Large intestine (tissue), 3 donors: ENCODE data around the gene SMIM3. TPM values are rescaled to one million over a fixed set of nuclear protein-coding genes. Genes with fewer than 3 reads are reported as not detected.
A peak's percentile ranks its signal among the peaks of the same experiment; 100 is the strongest.

Experiments
- DNase-seq, 2 donors: peaks; one replicate each; pipeline versions ENCODE4 v3.0.0 to v3.0.0-alpha.2; 2013
- H3K27ac ChIP-seq: one replicate; pipeline ENCODE4 v1.5.1; 2013; ENCODE audit warnings: low read length
- H3K27me3 ChIP-seq: 2 replicates; pipeline ENCODE4 v1.6.1; 2013; ENCODE audit warnings: low read length; ENCODE audit not compliant: control insufficient read depth, insufficient read depth
- H3K36me3 ChIP-seq: 2 replicates; pipeline ENCODE4 v1.6.1; 2013; ENCODE audit warnings: low read length; ENCODE audit not compliant: control insufficient read depth, insufficient read depth
- H3K4me1 ChIP-seq: one replicate; pipeline ENCODE4 v1.6.1; 2013; ENCODE audit warnings: low read length; ENCODE audit not compliant: control insufficient read depth, insufficient read depth
- H3K4me3 ChIP-seq: one replicate; pipeline ENCODE4 v1.5.1; 2013; ENCODE audit warnings: low read length
- H3K9me3 ChIP-seq: one replicate; pipeline ENCODE4 v1.6.1; 2013; ENCODE audit warnings: mild to moderate bottlenecking, low read depth, low read length, moderate library complexity; ENCODE audit not compliant: control insufficient read depth
- WGBS: methylation state at CpG from one replicate; pipeline ENCODE4 v1.1.5; 2013; ENCODE audit warnings: low lambda C conversion rate; ENCODE audit not compliant: insufficient coverage; 5-methylcytosine and 5-hydroxymethylcytosine counted together
- polyA plus RNA-seq: library from polyadenylated mRNA; unstranded; fragments of 120-200 nt; gene quantifications from one replicate; pipeline ENCODE4 v1.2.1, GENCODE V29; 2013

SMIM3 gene
- polyA plus RNA-seq, 1 donor, result 13.9 TPM

DNA sequence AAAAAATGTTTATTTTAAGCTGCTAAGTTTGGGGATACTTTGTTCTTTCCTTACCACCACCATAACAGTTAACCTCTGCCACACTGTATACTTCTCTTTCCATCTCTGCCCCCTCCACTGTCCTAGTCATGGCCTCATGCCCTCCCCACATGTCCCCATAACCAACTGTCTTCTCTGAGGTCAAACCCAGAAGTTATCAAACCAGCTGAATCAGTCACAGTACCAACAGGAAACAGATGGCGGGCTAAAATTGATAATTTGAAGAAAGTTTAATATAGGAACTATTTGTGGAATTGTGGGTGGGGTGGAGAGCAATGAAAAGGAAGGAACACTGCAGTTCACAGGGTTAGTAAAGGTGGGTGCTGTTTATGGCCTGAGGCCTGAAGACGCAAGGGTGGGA lies 14.0 kb upstream of the SMIM3 start:
- WGBS, result no CpG with 5 or more reads among the region's 2 CpGs
- peaks cover 17% of the 10 kb centered on the region for H3K4me1 ChIP-seq

DNA sequence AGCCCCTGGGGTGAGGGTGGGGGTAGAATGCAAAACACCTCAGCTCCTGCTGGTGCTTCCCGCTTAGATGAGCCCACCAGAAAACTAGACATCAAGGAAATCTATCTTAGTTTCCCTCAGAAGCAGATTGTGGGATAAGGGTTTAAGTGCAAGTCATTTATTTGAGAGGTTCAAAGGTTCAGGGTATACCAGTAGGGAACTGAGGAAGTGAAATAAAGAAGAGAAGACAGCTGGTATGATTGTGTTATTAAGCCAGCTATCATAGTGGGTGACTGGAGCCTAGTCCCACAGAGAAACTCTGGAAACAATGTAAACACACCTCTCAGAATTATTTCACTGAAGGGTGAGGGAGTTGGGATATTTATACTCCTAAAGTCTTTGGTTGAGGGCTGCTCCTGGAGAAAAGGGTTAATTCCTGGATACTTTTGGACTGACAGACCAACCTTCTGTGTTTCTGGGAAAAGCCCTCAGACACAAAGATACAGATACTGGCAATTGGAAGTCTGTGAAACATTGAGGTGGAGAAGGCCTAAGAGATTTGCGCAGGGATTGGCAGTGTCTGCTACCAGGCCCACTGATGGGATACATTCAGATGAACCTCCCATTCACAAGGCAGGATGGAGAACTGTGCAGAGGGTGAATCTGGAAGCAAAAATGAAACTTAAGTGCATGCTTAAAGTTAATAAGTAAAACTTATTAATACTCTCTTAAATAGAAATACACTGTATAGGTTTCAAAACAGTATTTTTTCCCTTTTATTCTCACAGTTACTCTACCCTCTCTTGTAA lies 13.4 kb upstream of the SMIM3 start:
- no peaks in the 10 kb centered on the region for H3K9me3 ChIP-seq
- no peaks in the 10 kb centered on the region for H3K36me3 ChIP-seq
- no peak for DNase-seq
- peak overlapping the region; percentile 16 for H3K27ac ChIP-seq
- WGBS, result 100% methylated on average over 1 of the region's 2 CpGs
- H3K4me3 ChIP-seq, result no peak overlapping the region
- no peaks in the 10 kb centered on the region for H3K27me3 ChIP-seq
- peaks cover 17% of the 10 kb centered on the region for H3K4me1 ChIP-seq

More for the DNA sequence above, 14.0 kb upstream of the SMIM3 start:
- DNase-seq, result no peak
- H3K9me3 ChIP-seq, result no peaks in the 10 kb centered on the region
- H3K36me3 ChIP-seq, result no peaks in the 10 kb centered on the region
- H3K27me3 ChIP-seq, result no peaks in the 10 kb centered on the region
- H3K4me3 ChIP-seq, result no peak overlapping the region
- H3K27ac ChIP-seq, result peak overlapping the region; percentile 16

DNA sequence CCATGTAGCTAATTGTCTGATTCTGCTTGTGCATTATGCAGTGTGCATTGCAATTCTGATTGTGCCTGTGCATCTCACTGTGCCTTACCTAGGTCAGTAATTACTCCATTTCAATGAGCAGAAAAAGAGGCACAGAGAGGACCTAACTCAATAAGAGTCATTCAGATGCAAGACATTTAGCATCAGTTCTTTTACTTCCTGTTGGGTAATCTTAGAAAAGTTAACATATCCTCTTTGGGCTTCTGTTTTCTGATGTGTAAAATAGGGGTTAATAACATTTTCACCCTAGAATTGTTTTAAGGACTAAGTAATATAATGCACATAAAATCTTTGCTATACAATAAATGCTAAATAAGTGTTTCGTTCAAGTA lies 12.8 kb upstream of the SMIM3 start:
- Histone ChIP-seq H3K9me3 (no peaks in the 10 kb centered on the region), H3K27me3 (no peaks in the 10 kb centered on the region), H3K27ac (no peak overlapping the region), H3K36me3 (no peaks in the 10 kb centered on the region), H3K4me1 (peaks cover 17% of the 10 kb centered on the region), H3K4me3 (no peak overlapping the region)
- 100% methylated on average over 1 of the region's 1 CpG for WGBS
- DNase-seq, result no peak

DNA sequence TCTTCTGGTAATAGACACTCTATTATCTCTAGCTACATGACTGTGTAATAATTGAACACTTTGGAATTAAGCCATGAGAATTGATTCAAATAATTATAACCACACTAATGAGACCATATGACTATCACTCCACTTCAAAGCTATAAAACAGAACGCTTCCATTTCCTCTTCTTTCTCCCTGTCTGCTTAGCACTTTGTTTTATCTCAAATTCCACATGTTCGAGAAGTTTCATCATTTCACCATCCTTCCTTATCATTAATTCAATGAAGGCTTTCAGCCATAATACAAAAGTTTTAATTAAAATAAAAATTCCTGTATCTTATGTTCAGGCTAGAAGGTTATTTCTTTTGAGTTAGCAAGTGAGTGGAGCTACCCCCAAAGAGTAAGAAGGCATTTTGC lies 12.3 kb upstream of the SMIM3 start:
- no peak for DNase-seq
- H3K4me3 ChIP-seq, result no peak overlapping the region
- H3K9me3 ChIP-seq, result no peaks in the 10 kb centered on the region
- WGBS, result 75% methylated on average over 2 of the region's 2 CpGs
- no peaks in the 10 kb centered on the region for H3K27me3 ChIP-seq
- no peak overlapping the region for H3K27ac ChIP-seq
- H3K36me3 ChIP-seq, result no peaks in the 10 kb centered on the region
- peaks cover 17% of the 10 kb centered on the region for H3K4me1 ChIP-seq

DNA sequence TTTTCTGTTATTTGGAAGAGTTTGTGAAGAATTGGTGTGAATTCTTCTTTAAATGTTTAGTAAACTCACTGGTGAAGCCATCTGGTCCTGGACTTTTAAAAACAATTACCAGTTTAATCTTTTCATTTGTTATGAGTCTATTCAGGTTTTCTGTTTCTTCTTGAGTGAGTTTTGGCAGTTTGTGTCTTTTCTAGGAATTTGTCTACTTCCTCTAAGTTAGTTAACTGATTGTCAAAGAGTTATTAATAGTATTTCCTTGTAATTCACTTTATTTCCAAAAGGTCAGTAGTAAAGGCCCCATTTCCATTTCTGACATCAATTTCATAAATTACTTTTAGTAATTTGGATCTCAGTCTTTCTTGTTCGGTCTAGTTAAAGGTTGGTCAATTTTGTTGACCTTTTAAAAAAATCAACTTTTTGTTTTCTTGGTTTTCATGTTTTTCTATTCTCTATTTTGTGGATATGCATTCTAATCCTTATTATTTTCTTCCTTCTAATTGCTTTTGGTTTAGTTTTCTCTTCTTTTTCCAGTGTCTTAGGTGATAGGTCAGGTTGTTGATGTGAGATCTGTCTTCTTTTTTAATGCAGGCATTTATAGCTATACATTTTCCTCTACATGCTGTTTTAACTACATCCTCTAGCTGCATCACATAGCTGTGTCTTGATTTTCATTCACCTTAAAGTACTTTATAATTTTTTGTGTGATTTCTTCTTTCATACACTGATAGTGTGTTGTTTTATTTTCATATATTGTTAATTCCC lies 7.3 kb upstream of the SMIM3 start:
- 100% methylated on average over 1 of the region's 1 CpG for WGBS
- no peak overlapping the region for H3K27ac ChIP-seq
- H3K27me3 ChIP-seq, result no peaks in the 10 kb centered on the region
- H3K4me3 ChIP-seq, result no peak overlapping the region
- no peak for DNase-seq
- no peaks in the 10 kb centered on the region for H3K9me3 ChIP-seq
- no peaks in the 10 kb centered on the region for H3K4me1 ChIP-seq
- no peaks in the 10 kb centered on the region for H3K36me3 ChIP-seq

DNA sequence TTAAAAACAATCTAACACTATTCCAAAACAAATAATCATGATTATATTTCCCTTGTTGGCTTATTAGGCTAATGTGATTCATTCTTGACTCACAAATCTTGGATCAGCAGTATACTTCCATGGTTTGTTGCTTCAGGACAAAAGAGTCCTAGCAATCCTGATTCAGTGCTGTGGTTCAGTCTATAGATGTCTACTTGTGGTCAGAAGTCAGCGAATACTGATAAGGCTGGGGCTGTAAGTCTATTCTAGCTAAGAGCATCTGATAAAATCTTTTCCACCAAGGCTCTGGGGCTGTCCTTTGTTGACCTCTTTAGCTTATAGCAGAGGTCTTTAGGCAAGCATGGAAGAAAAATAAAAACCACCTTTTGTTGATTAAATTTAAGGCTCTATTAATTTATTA lies 4.4 kb upstream of the SMIM3 start:
- no peaks in the 10 kb centered on the region for H3K27me3 ChIP-seq
- no peak for DNase-seq
- no peaks in the 10 kb centered on the region for H3K36me3 ChIP-seq
- H3K4me1 ChIP-seq, result peaks cover 5% of the 10 kb centered on the region
- H3K9me3 ChIP-seq, result no peaks in the 10 kb centered on the region
- no peak overlapping the region for H3K27ac ChIP-seq
- WGBS, result no CpG with 5 or more reads among the region's 1 CpG
- H3K4me3 ChIP-seq, result no peak overlapping the region

DNA sequence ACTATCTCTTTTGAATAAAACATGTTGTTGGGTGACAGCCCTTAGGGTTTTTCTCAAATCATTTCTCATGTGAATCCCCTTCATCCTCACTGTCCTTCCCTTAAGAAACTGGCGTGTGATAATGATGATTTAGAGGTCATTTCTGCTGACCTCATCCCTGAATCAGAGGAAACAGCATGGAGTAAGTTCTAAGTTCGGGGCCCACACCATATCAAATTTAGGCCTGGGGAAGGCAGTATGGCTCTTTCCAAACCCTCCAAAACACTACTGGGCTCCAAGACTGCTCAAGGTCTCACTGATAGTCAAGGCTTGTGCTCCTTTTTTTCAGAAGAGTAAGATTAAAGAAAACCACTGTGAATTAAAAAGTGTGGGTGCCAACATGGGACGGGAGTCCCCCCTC lies 872 bp upstream of the SMIM3 start:
- WGBS, result 67% methylated on average over 1 of the region's 3 CpGs
- H3K36me3 ChIP-seq, result no peaks in the 10 kb centered on the region
- peaks cover 39% of the 10 kb centered on the region for H3K4me1 ChIP-seq
- DNase-seq, result no peak
- H3K9me3 ChIP-seq, result no peaks in the 10 kb centered on the region
- H3K27me3 ChIP-seq, result no peaks in the 10 kb centered on the region
- no peak overlapping the region for H3K27ac ChIP-seq
- no peak overlapping the region for H3K4me3 ChIP-seq

DNA sequence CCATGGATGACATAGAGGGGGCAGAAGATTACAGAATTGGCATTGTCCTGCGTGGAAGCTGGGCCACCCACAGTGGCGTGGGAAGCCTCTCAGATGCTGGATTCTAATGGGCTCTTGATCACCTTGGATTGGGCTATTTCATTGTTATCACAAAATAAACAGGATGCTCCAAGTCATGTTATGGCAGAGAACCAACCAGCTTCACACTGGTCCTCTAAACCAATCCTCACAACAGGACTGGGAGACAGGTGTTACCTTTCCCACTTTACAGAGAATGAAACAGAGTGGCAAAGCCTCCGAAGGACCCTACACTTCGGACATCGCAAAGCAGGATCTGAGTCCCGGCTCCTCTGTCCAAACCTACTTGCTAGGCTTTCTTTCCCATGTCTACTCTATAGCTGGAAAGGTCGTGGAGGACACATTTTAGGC lies 455 bp upstream of the SMIM3 start:
- Histone ChIP-seq H3K4me3 (peak overlapping the region; percentile 78), H3K36me3 (no peaks in the 10 kb centered on the region), H3K9me3 (no peaks in the 10 kb centered on the region), H3K27me3 (no peaks in the 10 kb centered on the region), H3K27ac (peak overlapping the region; percentile 84), H3K4me1 (peaks cover 43% of the 10 kb centered on the region)
- WGBS, result no CpG with 5 or more reads among the region's 7 CpGs
- peak in 1 of 2 donors; percentile 13 for DNase-seq

DNA sequence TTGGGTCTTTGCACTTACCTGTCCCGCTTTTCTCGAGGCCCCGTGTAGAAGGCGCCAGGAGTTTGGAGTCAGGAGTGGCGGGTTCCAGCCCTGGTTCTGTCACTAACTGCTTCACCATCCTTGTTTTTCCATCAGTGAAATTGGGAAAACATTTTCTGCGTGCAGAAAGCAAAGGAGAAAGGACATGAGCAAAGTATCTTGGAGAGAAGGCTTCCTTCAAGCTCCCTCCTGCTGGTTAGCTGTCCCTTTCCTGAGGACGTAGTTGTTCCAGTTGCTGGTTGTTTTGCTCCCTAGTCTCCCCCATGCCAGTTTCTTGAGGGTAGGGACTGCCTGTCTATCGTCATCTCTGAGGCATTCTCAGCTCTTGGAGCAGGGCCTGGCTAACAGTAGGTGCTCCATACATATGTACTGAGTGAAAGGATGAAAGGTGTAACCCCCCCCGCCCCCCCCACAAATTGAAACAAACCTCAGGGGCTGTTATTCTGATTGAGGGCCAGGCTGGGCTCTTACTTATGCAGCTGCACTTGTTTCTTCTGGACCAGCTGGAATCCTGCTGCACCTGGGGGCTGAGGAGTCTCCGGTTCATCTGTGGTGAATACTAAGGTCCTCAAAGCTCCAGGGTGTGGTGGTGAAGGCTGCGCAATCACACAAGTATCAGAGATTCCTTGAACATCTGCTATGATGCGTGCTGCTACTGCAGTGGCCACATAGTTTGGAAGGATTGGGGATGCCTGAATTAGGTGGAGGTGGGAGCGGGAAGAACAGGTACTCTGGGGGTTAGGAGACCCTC lies 1.0 kb downstream of the SMIM3 start:
- no CpG with 5 or more reads among the region's 13 CpGs for WGBS
- Histone ChIP-seq H3K4me3 (peak overlapping the region; percentile 78), H3K36me3 (no peaks in the 10 kb centered on the region), H3K9me3 (no peaks in the 10 kb centered on the region), H3K27ac (peak overlapping the region; percentile 84), H3K4me1 (peaks cover 51% of the 10 kb centered on the region), H3K27me3 (no peaks in the 10 kb centered on the region)
- no peak for DNase-seq

DNA sequence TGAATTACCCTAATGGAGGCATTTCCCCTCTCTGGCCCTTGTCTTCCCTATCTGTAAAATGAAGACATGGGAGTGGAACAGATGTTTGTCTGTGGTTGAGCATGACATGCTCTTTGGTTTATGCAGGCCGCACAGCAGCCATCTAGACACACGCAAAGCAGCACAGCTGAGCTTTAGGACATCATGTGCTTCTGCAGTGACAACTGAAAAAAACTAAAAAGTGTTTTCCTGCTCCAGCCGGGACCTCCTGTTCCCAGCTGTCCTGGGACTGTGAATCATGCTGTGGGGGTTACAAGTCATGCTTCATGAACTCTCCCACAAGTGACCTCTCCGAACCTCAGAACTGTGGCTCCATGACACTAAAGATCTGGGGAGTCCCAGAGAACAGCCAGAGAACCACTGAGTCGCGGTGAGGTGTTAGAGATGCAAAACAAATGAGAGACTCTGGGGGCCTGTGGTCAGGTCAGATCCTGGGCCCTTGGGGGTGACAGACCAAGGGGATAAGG lies 1.7 kb downstream of the SMIM3 start:
- no peak for DNase-seq
- Histone ChIP-seq H3K27ac (no peak overlapping the region), H3K27me3 (no peaks in the 10 kb centered on the region), H3K9me3 (no peaks in the 10 kb centered on the region), H3K4me1 (peaks cover 51% of the 10 kb centered on the region), H3K36me3 (no peaks in the 10 kb centered on the region), H3K4me3 (no peak overlapping the region)
- WGBS, result no CpG with 5 or more reads among the region's 6 CpGs
